C4-2B (cell line): ENCODE measurements around the gene CEP135.

Source experiments
- CTCF ChIP-seq: fragments of 450-650 bp; conservative IDR thresholded peaks from 2 replicates; pipeline ENCODE4 v1.5.1; 2017; ENCODE audit warnings: mild to moderate bottlenecking
- ZFX ChIP-seq: fragments of 450-650 bp; IDR thresholded peaks from 2 replicates; pipeline ENCODE4 v1.6.1; 2017

GRCh38 chr4:55947912-55948725 lies 626 bp upstream of the CEP135 start:
- TF ChIP-seq CTCF (no peak), ZFX (no peak)
